ENCODE results near the gene TACC2.

The TACC2 gene

DNA sequence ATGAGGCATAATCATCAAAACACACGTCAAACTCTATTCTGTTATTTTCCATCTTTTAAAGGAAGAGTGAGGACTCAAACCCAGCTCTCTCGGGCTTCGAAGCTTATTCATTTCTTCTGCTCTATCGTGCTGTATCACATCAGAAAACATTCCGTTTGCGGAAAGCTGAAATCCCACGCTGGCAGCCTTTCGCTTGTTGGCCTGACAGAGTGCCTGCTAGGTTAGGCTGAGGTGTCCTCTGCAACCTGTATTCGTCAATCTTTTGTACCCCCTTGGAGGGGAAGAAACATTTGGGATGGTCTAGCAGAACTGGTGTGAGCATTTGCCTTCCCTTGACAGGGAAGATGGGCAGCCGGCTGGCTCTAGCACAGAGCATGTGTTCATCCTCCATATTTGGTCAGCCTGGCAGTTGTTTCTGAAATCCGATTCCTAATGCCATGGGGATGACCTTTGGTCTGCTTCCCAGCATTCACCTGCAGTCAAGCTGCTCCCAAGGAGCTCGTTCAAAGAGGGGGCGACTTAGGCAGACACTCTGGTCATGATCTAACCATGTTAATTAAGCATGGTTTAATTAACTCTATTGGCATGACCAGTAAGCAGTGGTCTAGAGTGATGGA lies 55.2 kb downstream of the TACC2 start:
- no peak overlapping the region for H3K4me3 ChIP-seq (ENCODE audit: low read depth, low read length, poor library complexity, severe bottlenecking)
- no peaks in the 10 kb centered on the region for H3K9me3 ChIP-seq (ENCODE audit: low read length)
- no peak overlapping the region for H3K27ac ChIP-seq (ENCODE audit: low read depth, low read length, poor library complexity, severe bottlenecking)
- no peaks in the 10 kb centered on the region for H3K79me2 ChIP-seq (ENCODE audit: insufficient read depth, low read length)
- H3K27me3 ChIP-seq (ENCODE audit: insufficient read depth, low read length): 0 out of 2 replicates have a peak, but pooled peaks cover 4% of the 10 kb centered on the region
- no peak overlapping the region for H3K9ac ChIP-seq (ENCODE audit: low read length)
- H2AFZ ChIP-seq (ENCODE audit: low read length): no peak overlapping the region
- TF ChIP-seq, protein P1, sequence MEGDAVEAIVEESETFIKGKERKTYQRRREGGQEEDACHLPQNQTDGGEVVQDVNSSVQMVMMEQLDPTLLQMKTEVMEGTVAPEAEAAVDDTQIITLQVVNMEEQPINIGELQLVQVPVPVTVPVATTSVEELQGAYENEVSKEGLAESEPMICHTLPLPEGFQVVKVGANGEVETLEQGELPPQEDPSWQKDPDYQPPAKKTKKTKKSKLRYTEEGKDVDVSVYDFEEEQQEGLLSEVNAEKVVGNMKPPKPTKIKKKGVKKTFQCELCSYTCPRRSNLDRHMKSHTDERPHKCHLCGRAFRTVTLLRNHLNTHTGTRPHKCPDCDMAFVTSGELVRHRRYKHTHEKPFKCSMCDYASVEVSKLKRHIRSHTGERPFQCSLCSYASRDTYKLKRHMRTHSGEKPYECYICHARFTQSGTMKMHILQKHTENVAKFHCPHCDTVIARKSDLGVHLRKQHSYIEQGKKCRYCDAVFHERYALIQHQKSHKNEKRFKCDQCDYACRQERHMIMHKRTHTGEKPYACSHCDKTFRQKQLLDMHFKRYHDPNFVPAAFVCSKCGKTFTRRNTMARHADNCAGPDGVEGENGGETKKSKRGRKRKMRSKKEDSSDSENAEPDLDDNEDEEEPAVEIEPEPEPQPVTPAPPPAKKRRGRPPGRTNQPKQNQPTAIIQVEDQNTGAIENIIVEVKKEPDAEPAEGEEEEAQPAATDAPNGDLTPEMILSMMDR (IDR thresholded peaks at IDR 0.05; ENCODE audit: low read length): no peak
- TF ChIP-seq EZH2 (IDR thresholded peaks at IDR 0.05; ENCODE audit: borderline replicate concordance, low read length): no peak
- H3K4me1 ChIP-seq (ENCODE audit: insufficient read depth, low read length, severe bottlenecking): no peaks in the 10 kb centered on the region
- H3K9me2 ChIP-seq (ENCODE audit: low read depth, low read length): no peaks in the 10 kb centered on the region
- no peak overlapping the region for H3K4me2 ChIP-seq (ENCODE audit: low read length)
- H3K36me3 ChIP-seq (ENCODE audit: insufficient read depth, low read length): no peaks in the 10 kb centered on the region
- H4K20me1 ChIP-seq (ENCODE audit: insufficient read depth, low read length): no peaks in the 10 kb centered on the region
- H3F3A ChIP-seq (ENCODE audit: insufficient read depth, low read length): no peaks in the 10 kb centered on the region

DNA sequence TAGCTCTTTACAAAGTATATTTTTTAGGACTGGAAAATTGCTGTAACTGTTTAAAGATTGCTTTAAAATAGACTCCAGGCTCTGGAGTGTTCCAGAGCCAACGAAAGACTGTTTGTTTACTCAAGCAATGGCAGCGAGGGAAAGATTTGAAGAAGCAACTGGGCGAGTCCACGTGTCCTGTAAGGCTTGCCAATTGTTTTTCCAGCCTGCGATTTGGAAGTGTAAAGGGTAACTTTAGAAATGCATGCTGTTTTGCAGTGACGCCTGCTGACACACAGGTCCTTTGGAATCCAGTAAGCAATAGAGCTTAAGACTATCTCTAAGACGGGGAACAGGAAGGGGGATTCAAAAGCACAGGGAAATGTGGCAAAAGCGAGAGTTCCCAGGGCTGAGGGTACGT lies 55.8 kb downstream of the TACC2 start:
- no peaks in the 10 kb centered on the region for H3K79me2 ChIP-seq (ENCODE audit: insufficient read depth, low read length)
- no peak overlapping the region for H2AFZ ChIP-seq (ENCODE audit: low read length)
- H3K4me1 ChIP-seq (ENCODE audit: insufficient read depth, low read length, severe bottlenecking): no peaks in the 10 kb centered on the region
- no peaks in the 10 kb centered on the region for H3K9me3 ChIP-seq (ENCODE audit: low read length)
- no peak overlapping the region for H3K9ac ChIP-seq (ENCODE audit: low read length)
- no peaks in the 10 kb centered on the region for H3F3A ChIP-seq (ENCODE audit: insufficient read depth, low read length)
- TF ChIP-seq EZH2 (IDR thresholded peaks at IDR 0.05; ENCODE audit: borderline replicate concordance, low read length): no peak
- TF ChIP-seq, protein P1 (IDR thresholded peaks at IDR 0.05; ENCODE audit: low read length): no peak
- H3K9me2 ChIP-seq (ENCODE audit: low read depth, low read length): no peaks in the 10 kb centered on the region
- no peak overlapping the region for H3K4me3 ChIP-seq (ENCODE audit: low read depth, low read length, poor library complexity, severe bottlenecking)
- no peaks in the 10 kb centered on the region for H3K36me3 ChIP-seq (ENCODE audit: insufficient read depth, low read length)
- H3K27ac ChIP-seq (ENCODE audit: low read depth, low read length, poor library complexity, severe bottlenecking): no peak overlapping the region
- H3K4me2 ChIP-seq (ENCODE audit: low read length): no peak overlapping the region
- H4K20me1 ChIP-seq (ENCODE audit: insufficient read depth, low read length): no peaks in the 10 kb centered on the region
- 0 out of 2 replicates have a peak, but pooled peaks cover 4% of the 10 kb centered on the region for H3K27me3 ChIP-seq (ENCODE audit: insufficient read depth, low read length)

DNA sequence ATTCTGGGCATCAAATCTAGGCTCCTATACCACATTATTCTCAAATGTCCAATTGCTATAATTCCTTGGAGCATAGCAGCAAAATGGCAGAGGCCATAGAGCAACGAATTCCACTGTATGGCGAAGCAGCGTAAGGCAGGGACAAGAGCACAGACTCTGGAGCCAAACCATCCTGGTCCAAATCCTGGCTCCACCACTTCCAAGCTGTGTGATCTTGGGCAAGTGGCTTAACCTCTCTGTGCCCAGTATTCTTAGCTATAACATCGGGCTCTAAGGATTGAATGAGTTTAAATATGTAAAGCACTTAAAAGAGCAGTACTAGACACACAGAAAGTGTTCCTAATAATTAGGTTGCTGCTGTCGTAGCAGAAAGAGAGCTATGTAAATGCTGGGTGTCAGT lies 56.2 kb downstream of the TACC2 start:
- Histone ChIP-seq H3K4me3 (ENCODE audit: low read depth, low read length, poor library complexity, severe bottlenecking) (no peak overlapping the region), H3K36me3 (ENCODE audit: insufficient read depth, low read length) (no peaks in the 10 kb centered on the region), H4K20me1 (ENCODE audit: insufficient read depth, low read length) (no peaks in the 10 kb centered on the region), H3K79me2 (ENCODE audit: insufficient read depth, low read length) (no peaks in the 10 kb centered on the region), H3K4me1 (ENCODE audit: insufficient read depth, low read length, severe bottlenecking) (no peaks in the 10 kb centered on the region), H3K27ac (ENCODE audit: low read depth, low read length, poor library complexity, severe bottlenecking) (no peak overlapping the region), H3K4me2 (ENCODE audit: low read length) (no peak overlapping the region), H3K9me3 (ENCODE audit: low read length) (no peaks in the 10 kb centered on the region), H2AFZ (ENCODE audit: low read length) (no peak overlapping the region), H3F3A (ENCODE audit: insufficient read depth, low read length) (no peaks in the 10 kb centered on the region), H3K27me3 (ENCODE audit: insufficient read depth, low read length) (0 out of 2 replicates have a peak, but pooled peaks cover 4% of the 10 kb centered on the region), H3K9ac (ENCODE audit: low read length) (no peak overlapping the region), H3K9me2 (ENCODE audit: low read depth, low read length) (no peaks in the 10 kb centered on the region)
- TF ChIP-seq, protein P1 (IDR thresholded peaks at IDR 0.05; ENCODE audit: low read length): no peak
- TF ChIP-seq EZH2 (IDR thresholded peaks at IDR 0.05; ENCODE audit: borderline replicate concordance, low read length): no peak
